ENCODE data around the gene CCDC121. TPM values are rescaled to one million over a fixed set of nuclear protein-coding genes. Genes with fewer than 3 reads are reported as not detected.

CCDC121 gene
- total RNA-seq, 1 donor: 3.6 TPM

- H3K4me3 ChIP-seq (ENCODE audit: low read depth, low read length): no peak overlapping the region
- TF ChIP-seq, protein P1, sequence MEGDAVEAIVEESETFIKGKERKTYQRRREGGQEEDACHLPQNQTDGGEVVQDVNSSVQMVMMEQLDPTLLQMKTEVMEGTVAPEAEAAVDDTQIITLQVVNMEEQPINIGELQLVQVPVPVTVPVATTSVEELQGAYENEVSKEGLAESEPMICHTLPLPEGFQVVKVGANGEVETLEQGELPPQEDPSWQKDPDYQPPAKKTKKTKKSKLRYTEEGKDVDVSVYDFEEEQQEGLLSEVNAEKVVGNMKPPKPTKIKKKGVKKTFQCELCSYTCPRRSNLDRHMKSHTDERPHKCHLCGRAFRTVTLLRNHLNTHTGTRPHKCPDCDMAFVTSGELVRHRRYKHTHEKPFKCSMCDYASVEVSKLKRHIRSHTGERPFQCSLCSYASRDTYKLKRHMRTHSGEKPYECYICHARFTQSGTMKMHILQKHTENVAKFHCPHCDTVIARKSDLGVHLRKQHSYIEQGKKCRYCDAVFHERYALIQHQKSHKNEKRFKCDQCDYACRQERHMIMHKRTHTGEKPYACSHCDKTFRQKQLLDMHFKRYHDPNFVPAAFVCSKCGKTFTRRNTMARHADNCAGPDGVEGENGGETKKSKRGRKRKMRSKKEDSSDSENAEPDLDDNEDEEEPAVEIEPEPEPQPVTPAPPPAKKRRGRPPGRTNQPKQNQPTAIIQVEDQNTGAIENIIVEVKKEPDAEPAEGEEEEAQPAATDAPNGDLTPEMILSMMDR (IDR thresholded peaks at IDR 0.05; ENCODE audit: insufficient read depth, low read length): no peak
- DNase-seq (ENCODE audit: low read depth): no peak
Measured at GRCh38 chr2:27651056-27651455, 22.2 kb upstream of the CCDC121 start.

- H3K4me3 ChIP-seq (ENCODE audit: low read depth, low read length): no peak overlapping the region
- no peak for DNase-seq (ENCODE audit: low read depth)
- TF ChIP-seq, protein P1 (IDR thresholded peaks at IDR 0.05; ENCODE audit: insufficient read depth, low read length): no peak
Measured at GRCh38 chr2:27647737-27648136, 18.9 kb upstream of the CCDC121 start.

DNA sequence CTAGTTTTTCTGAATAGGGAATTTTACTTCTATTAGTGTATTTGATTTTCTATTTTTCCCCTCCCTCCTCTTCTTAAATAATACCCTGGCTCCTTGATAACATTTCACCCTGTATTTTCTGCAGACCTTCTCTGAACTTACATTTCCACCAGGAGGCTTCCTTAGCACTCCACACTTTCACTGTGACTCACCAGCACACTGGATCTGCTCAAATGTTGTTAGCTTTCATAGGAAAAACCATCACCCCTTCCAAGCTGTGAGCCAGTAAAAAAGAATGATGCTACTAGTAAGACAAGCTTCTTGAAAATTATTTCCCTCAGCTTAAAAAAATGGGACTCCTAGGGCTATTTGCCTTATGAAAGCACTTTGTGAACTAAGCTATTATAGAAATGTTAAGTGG lies 18.5 kb upstream of the CCDC121 start:
- H3K4me3 ChIP-seq (ENCODE audit: low read depth, low read length): no peak overlapping the region
- TF ChIP-seq, protein P1 (IDR thresholded peaks at IDR 0.05; ENCODE audit: insufficient read depth, low read length): no peak
- peak; percentile 27 for DNase-seq (ENCODE audit: low read depth)

- H3K4me3 ChIP-seq (ENCODE audit: low read depth, low read length): no peak overlapping the region
- DNase-seq (ENCODE audit: low read depth): no peak
- TF ChIP-seq, protein P1 (IDR thresholded peaks at IDR 0.05; ENCODE audit: insufficient read depth, low read length): no peak
Measured at GRCh38 chr2:27645197-27645596, 16.4 kb upstream of the CCDC121 start.

DNA sequence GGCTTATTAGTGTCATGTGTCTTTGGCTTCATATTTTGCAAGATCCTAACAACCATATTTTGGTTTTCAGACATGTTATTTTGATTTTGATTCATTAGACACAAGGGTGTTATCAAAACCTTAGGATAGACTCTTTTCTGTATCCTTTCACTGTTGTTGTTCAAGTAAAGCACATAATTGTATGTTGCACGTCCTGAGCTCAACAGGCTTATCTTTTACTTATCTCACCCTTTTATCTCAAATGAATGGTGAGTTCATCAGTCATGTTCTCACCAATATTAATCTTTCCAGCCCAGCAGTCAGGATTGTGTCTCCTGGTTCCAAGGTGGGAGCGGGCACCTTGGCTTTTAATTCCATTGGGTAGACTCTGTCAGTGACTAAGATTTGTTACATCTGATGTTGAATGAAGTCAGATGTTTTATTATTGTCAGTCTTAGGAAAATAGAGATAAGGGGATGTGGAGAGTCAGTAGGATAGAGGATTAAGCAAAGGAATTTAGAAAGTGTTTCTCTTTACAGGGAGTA lies 12.0 kb upstream of the CCDC121 start:
- TF ChIP-seq, protein P1 (IDR thresholded peaks at IDR 0.05; ENCODE audit: insufficient read depth, low read length): no peak
- H3K4me3 ChIP-seq (ENCODE audit: low read depth, low read length): no peak overlapping the region
- DNase-seq (ENCODE audit: low read depth): no peak

DNA sequence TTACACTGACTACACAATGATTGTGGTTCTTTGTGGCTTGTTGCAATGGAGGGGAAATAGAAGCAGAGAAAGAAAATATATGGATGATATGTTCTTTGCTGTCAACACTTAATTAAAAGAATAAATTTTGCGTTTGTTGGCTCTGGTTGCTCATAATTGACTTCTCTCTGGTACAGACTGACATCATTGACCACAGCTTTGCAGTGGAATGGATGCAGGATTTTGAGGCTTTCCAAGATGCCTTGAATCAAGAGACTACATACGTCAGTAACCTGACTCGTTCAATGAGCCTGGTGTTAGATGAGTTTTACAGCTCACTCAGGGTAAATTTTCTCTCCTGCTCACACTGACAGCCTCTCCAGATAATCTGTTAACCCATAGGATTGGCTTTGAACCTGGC lies 9.9 kb upstream of the CCDC121 start:
- TF ChIP-seq, protein P1 (IDR thresholded peaks at IDR 0.05; ENCODE audit: insufficient read depth, low read length): no peak
- DNase-seq (ENCODE audit: low read depth): peak; percentile 25
- H3K4me3 ChIP-seq (ENCODE audit: low read depth, low read length): no peak overlapping the region

DNA sequence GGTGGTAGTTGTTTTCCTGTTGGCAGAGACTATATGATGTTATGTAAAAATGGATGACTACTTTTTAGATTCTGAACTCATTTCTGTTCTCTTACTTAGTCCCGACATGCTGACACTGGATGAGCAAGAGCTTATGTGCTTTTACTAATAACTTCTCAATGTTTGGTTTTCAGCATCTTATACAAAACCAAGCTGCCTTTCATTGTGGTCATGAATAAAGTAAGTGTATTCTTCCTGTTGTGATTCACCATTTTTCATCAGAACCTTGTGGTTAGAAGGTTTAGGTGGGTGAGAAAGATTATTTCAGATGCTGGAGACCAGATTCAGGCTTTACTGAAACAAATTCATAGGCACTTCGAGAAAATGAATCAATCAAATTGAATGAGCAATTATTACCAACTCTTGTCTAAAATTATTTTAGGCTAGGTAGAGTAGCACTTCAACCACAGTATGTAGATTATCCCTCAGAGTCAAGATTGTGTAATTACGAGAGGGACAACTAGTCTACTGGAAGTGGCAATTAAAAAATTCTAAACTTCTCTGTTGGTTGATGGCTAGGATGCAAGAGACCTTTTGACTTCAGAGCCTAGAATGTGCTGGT lies 9.3 kb upstream of the CCDC121 start:
- DNase-seq (ENCODE audit: low read depth): peak; percentile 42
- TF ChIP-seq, protein P1 (IDR thresholded peaks at IDR 0.05; ENCODE audit: insufficient read depth, low read length): no peak
- no peak overlapping the region for H3K4me3 ChIP-seq (ENCODE audit: low read depth, low read length)

All from fibroblast of the aortic adventitia (primary cell).